WTC11 (cell line): ENCODE measurements around the gene LRRC31. TPM values are rescaled to one million over a fixed set of nuclear protein-coding genes. Genes with fewer than 3 reads are reported as not detected.

Experiments used
- ATAC-seq: fragments of 200-7000 bp; cut with Tn5 transposase; 2 replicates; pipeline ENCODE4 v1.10.0; 2021; ENCODE audit warnings: mild to moderate bottlenecking, moderate library complexity
- CTCF ChIA-PET: fragments of 300-600 bp; sonication (Branson Sonifier 250); formaldehyde crosslinking; loops from one replicate; lab custom pipeline; 2021; ENCODE audit warnings: antibody characterized with exemption; lab: Charles Lee
- POLR2A ChIA-PET: fragments of 350-600 bp; sonication (Branson Sonifier 250); formaldehyde crosslinking; loops from one replicate; lab custom pipeline; 2021; ENCODE audit warnings: antibody characterized with exemption; lab: Charles Lee
- DNase-seq: peaks from one replicate; pipeline ENCODE4 v3.0.0; 2021; ENCODE audit warnings: low spot score
- H3K27ac Mint-ChIP-seq: 2 replicates; pipeline ENCODE4 v1.8.0; 2021; ENCODE audit warnings: mixed read lengths
- H3K27me3 Mint-ChIP-seq: 2 replicates; pipeline ENCODE4 v1.8.0; 2021; ENCODE audit warnings: low read depth, mild to moderate bottlenecking, moderate library complexity, mixed read lengths
- H3K36me3 Mint-ChIP-seq: 2 replicates; pipeline ENCODE4 v1.8.0; 2021; ENCODE audit warnings: mixed read lengths
- H3K4me1 Mint-ChIP-seq: 2 replicates; pipeline ENCODE4 v1.8.0; 2022; ENCODE audit warnings: mixed read lengths
- H3K4me3 Mint-ChIP-seq: 2 replicates; pipeline ENCODE4 v1.8.0; 2021; ENCODE audit warnings: mild to moderate bottlenecking, moderate library complexity, mixed read lengths
- H3K9me3 Mint-ChIP-seq: 2 replicates; pipeline ENCODE4 v1.8.0; 2021; ENCODE audit warnings: mixed read lengths
- E2F1 ChIP-seq: sonication (generic); formaldehyde crosslinking; IDR thresholded peaks from 2 replicates; pipeline ENCODE4 v1.8.0; 2022; ENCODE audit warnings: mild to moderate bottlenecking, missing genetic modification reagents
- GABPB1 ChIP-seq: sonication (generic); formaldehyde crosslinking; IDR thresholded peaks from 2 replicates; pipeline ENCODE4 v1.8.1; 2023; ENCODE audit warnings: mild to moderate bottlenecking, missing genetic modification reagents
- HMGXB4 ChIP-seq: sonication (generic); formaldehyde crosslinking; IDR thresholded peaks from 2 replicates; pipeline ENCODE4 v1.8.1; 2023; ENCODE audit warnings: mild to moderate bottlenecking, moderate library complexity, missing genetic modification reagents
- IRF1 ChIP-seq: sonication (generic); formaldehyde crosslinking; IDR thresholded peaks from 2 replicates; pipeline ENCODE4 v1.8.0; 2023; ENCODE audit warnings: missing genetic modification reagents
- KAT7 ChIP-seq: sonication (generic); formaldehyde crosslinking; IDR thresholded peaks from 2 replicates; pipeline ENCODE4 v1.8.1; 2023; ENCODE audit warnings: missing genetic modification reagents, mild to moderate bottlenecking, borderline replicate concordance
- NR1H2 ChIP-seq: sonication (generic); formaldehyde crosslinking; IDR thresholded peaks from 2 replicates; pipeline ENCODE4 v1.9.0; 2021; ENCODE audit warnings: mild to moderate bottlenecking, moderate library complexity, missing genetic modification reagents
- NR2C2 ChIP-seq: sonication (generic); formaldehyde crosslinking; IDR thresholded peaks from 2 replicates; pipeline ENCODE4 v1.8.0; 2022; ENCODE audit warnings: mild to moderate bottlenecking, missing genetic modification reagents
- RORB ChIP-seq: fragments of 250-450 bp; sonication (Bioruptor Pico); IDR thresholded peaks from 2 replicates; pipeline ENCODE4 v1.9.0; 2021; ENCODE audit warnings: mild to moderate bottlenecking
- TP53 ChIP-seq: sonication (generic); formaldehyde crosslinking; IDR thresholded peaks from 2 replicates; pipeline ENCODE4 v1.8.1; 2023; ENCODE audit warnings: mild to moderate bottlenecking, missing genetic modification reagents
- ZNF263 ChIP-seq: sonication (generic); formaldehyde crosslinking; IDR thresholded peaks from 2 replicates; pipeline ENCODE4 v1.8.1; 2022; ENCODE audit warnings: low read depth, mild to moderate bottlenecking, moderate library complexity, missing genetic modification reagents
- ZNF671 ChIP-seq: fragments of 250-450 bp; sonication (Bioruptor Pico); IDR thresholded peaks from 2 replicates; pipeline ENCODE4 v1.8.0; 2021; ENCODE audit warnings: mild to moderate bottlenecking
- ZSCAN18 ChIP-seq: fragments of 250-450 bp; sonication (Bioruptor Pico); IDR thresholded peaks from 2 replicates; pipeline ENCODE4 v2.1.2; 2022; ENCODE audit warnings: mild to moderate bottlenecking, moderate library complexity
- total RNA-seq: library from RNA; stranded (reverse); gene quantifications from 3 replicates; pipeline ENCODE4 v1.2.3, GENCODE V29; 2021
- TF ChIP-seq, protein P1 (sequence below): sonication (generic); formaldehyde crosslinking; IDR thresholded peaks from 2 replicates; pipeline ENCODE4 v1.8.0; 2022; ENCODE audit warnings: mild to moderate bottlenecking, missing genetic modification reagents
- TF ChIP-seq, protein P2 (sequence below): sonication (generic); formaldehyde crosslinking; IDR thresholded peaks from 2 replicates; pipeline ENCODE4 v1.8.1; 2022; ENCODE audit warnings: missing genetic modification reagents, borderline replicate concordance
- TF ChIP-seq, protein P3 (sequence below): sonication (generic); formaldehyde crosslinking; IDR thresholded peaks from 2 replicates; pipeline ENCODE4 v1.8.1; 2022; ENCODE audit warnings: mild to moderate bottlenecking, moderate library complexity, missing genetic modification reagents

LRRC31 gene
- total RNA-seq, 1 experiment from 2014 or later, result not detected

DNA sequence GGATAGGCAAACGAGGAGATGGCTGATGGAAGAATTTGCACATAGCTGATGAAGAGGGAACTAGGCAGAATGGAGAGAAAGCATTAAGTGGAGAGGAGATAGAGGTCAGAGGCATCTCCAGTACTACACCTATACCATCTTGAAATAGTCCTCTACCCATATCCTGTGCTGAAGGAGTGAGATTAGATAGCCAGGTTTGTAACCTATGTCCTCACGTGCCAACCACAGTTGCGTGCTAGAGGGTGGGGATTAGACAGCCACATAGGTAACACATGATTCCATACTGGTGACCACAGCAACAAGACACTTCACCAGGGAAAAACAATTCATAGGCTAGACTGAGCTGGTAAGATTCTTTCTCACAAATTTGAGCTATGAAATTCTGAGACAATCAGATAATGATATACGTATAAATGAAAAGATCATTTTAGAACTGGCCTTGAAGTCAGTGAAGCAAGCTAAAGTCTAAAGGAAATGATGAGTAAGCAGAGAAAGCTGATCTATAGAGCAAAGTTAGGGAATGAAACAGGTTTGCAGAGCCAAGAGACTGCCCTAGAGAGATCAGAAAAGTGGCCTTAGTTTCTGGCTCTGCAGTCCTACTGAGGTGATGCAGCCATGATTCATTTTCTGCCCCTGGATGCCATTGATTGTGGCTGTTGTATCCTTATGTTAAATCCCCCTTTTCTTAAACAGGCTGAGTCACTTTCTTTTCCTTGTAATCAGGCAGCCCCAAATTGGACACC is 78.9 kb downstream of the LRRC31 start (continued):
- no peak for TF ChIP-seq ZSCAN18
- TF ChIP-seq, protein P1, sequence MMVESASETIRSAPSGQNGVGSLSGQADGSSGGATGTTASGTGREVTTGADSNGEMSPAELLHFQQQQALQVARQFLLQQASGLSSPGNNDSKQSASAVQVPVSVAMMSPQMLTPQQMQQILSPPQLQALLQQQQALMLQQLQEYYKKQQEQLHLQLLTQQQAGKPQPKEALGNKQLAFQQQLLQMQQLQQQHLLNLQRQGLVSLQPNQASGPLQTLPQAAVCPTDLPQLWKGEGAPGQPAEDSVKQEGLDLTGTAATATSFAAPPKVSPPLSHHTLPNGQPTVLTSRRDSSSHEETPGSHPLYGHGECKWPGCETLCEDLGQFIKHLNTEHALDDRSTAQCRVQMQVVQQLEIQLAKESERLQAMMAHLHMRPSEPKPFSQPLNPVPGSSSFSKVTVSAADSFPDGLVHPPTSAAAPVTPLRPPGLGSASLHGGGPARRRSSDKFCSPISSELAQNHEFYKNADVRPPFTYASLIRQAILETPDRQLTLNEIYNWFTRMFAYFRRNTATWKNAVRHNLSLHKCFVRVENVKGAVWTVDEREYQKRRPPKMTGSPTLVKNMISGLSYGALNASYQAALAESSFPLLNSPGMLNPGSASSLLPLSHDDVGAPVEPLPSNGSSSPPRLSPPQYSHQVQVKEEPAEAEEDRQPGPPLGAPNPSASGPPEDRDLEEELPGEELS (CRISPR knock-in tag), result no peak
- no peak for TF ChIP-seq RORB
- TF ChIP-seq KAT7 (CRISPR knock-in tag), result no peak
- no peak for TF ChIP-seq NR2C2 (CRISPR knock-in tag)
- no peak for TF ChIP-seq TP53 (CRISPR knock-in tag)
- no peak for TF ChIP-seq E2F1 (CRISPR knock-in tag)

GRCh38 chr3:169790219-169790618 is 79.5 kb downstream of the LRRC31 start:
- POLR2A ChIA-PET, result no interaction called here
- peak overlapping the region; percentile 12 for H3K27ac Mint-ChIP-seq

More at GRCh38 chr3:169790219-169790618, 79.5 kb downstream of the LRRC31 start:
- DNase-seq (no peak), ATAC-seq (no peak)
- CTCF ChIA-PET, result no interaction called here
- TF ChIP-seq, protein P2, sequence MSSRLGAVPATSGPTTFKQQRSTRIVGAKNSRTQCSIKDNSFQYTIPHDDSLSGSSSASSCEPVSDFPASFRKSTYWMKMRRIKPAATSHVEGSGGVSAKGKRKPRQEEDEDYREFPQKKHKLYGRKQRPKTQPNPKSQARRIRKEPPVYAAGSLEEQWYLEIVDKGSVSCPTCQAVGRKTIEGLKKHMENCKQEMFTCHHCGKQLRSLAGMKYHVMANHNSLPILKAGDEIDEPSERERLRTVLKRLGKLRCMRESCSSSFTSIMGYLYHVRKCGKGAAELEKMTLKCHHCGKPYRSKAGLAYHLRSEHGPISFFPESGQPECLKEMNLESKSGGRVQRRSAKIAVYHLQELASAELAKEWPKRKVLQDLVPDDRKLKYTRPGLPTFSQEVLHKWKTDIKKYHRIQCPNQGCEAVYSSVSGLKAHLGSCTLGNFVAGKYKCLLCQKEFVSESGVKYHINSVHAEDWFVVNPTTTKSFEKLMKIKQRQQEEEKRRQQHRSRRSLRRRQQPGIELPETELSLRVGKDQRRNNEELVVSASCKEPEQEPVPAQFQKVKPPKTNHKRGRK, result no peak
- TF ChIP-seq ZNF671 (CRISPR knock-in tag) (no peak), HMGXB4 (CRISPR knock-in tag) (no peak), IRF1 (CRISPR knock-in tag) (no peak), ZNF263 (CRISPR knock-in tag) (no peak), GABPB1 (CRISPR knock-in tag) (no peak), NR1H2 (CRISPR knock-in tag) (no peak)
- TF ChIP-seq, protein P3, sequence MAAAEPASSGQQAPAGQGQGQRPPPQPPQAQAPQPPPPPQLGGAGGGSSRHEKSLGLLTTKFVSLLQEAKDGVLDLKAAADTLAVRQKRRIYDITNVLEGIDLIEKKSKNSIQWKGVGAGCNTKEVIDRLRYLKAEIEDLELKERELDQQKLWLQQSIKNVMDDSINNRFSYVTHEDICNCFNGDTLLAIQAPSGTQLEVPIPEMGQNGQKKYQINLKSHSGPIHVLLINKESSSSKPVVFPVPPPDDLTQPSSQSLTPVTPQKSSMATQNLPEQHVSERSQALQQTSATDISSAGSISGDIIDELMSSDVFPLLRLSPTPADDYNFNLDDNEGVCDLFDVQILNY (CRISPR knock-in tag), result no peak
- H3K4me1 Mint-ChIP-seq, result no peaks in the 10 kb centered on the region
- H3K36me3 Mint-ChIP-seq, result peaks cover 24% of the 10 kb centered on the region
- no peaks in the 10 kb centered on the region for H3K27me3 Mint-ChIP-seq
- no peak overlapping the region for H3K4me3 Mint-ChIP-seq
- H3K9me3 Mint-ChIP-seq, result no peaks in the 10 kb centered on the region

Other genes with a start within 250 kb of the LRRC31 start
- 4.1 to 12.5 TPM (median 4.7 TPM) in 3 replicates for gene MECOM, start 206.2 kb downstream of the LRRC31 start, total RNA-seq
- 34.3 to 57.1 TPM (median 48.5 TPM) in 3 replicates for gene TERC, start 104.9 kb downstream of the LRRC31 start, total RNA-seq
- gene ACTRT3, start 100.4 kb downstream of the LRRC31 start, total RNA-seq, result 2.3 to 2.7 TPM (median 2.4 TPM) in 3 replicates
- gene MYNN, start 96.5 kb downstream of the LRRC31 start, total RNA-seq, result 14.3 to 14.5 TPM (median 14.3 TPM) in 3 replicates
- 0.09 to 0.34 TPM (median 0.18 TPM) in 3 replicates for gene LRRIQ4, start 57.1 kb downstream of the LRRC31 start, total RNA-seq
- 5.3 to 8.3 TPM (median 6.0 TPM) in 3 replicates for gene LRRC34, start 57.0 kb downstream of the LRRC31 start, total RNA-seq
- gene SAMD7, start 41.6 kb upstream of the LRRC31 start, total RNA-seq, result not detected in 3 replicates
- 51.2 to 61.0 TPM (median 52.5 TPM) in 3 replicates for gene SEC62, start 96.9 kb upstream of the LRRC31 start, total RNA-seq
- gene GPR160, start 168.1 kb upstream of the LRRC31 start, total RNA-seq, result 28.9 to 33.3 TPM (median 32.2 TPM) in 3 replicates